Mucosa of rectum (tissue), 2 donors: ENCODE measurements around the gene NME7.

ENCODE experiments used
- H3K27ac ChIP-seq, 2 donors: one replicate each; pipeline ENCODE4 v1.7.0; 2013; ENCODE audit warnings: inconsistent platforms in 2 of 2, low read depth in 2 of 2, low read length in 2 of 2
- H3K27me3 ChIP-seq, 2 donors: one replicate each; pipeline ENCODE4 v1.7.0; 2013; ENCODE audit warnings: low read length in 2 of 2; ENCODE audit not compliant: control insufficient read depth in 2 of 2, insufficient read depth in 2 of 2
- H3K36me3 ChIP-seq, 2 donors: one replicate each; pipeline ENCODE4 v1.7.0; 2013; ENCODE audit warnings: low read length in 2 of 2; ENCODE audit not compliant: control insufficient read depth in 2 of 2, insufficient read depth in 2 of 2
- H3K4me1 ChIP-seq, 2 donors: one replicate each; pipeline ENCODE4 v1.7.0; 2013; ENCODE audit warnings: low read length in 2 of 2, mild to moderate bottlenecking in 1 of 2; ENCODE audit not compliant: control insufficient read depth in 2 of 2, insufficient read depth in 2 of 2
- H3K4me3 ChIP-seq, 2 donors: one replicate each; pipeline ENCODE4 v1.7.0; 2013; ENCODE audit warnings: low read length in 2 of 2
- H3K9ac ChIP-seq, 2 donors: one replicate each; pipeline ENCODE4 v1.7.0; 2013; ENCODE audit warnings: low read length in 2 of 2, low read depth in 1 of 2, mild to moderate bottlenecking in 1 of 2
- H3K9me3 ChIP-seq, 2 donors: one replicate each; pipeline ENCODE4 v1.7.0; 2013; ENCODE audit warnings: low read length in 2 of 2; ENCODE audit not compliant: control insufficient read depth in 2 of 2
- donor health status: healthy.
- donor health status: Normal muscosa, but diverticular disease.

Gene NME7

GRCh38 chr1:169149555-169150286 lies 217.9 kb downstream of the NME7 start:
- Histone ChIP-seq H3K27me3 (no peaks in the 10 kb centered on the region), H3K4me3 (no peak overlapping the region), H3K36me3 (no peaks in the 10 kb centered on the region), H3K27ac (no peak overlapping the region), H3K4me1 (peaks cover 7 to 21% of the 10 kb centered on the region in 2 donors), H3K9ac (no peak overlapping the region), H3K9me3 (no peaks in the 10 kb centered on the region)

DNA sequence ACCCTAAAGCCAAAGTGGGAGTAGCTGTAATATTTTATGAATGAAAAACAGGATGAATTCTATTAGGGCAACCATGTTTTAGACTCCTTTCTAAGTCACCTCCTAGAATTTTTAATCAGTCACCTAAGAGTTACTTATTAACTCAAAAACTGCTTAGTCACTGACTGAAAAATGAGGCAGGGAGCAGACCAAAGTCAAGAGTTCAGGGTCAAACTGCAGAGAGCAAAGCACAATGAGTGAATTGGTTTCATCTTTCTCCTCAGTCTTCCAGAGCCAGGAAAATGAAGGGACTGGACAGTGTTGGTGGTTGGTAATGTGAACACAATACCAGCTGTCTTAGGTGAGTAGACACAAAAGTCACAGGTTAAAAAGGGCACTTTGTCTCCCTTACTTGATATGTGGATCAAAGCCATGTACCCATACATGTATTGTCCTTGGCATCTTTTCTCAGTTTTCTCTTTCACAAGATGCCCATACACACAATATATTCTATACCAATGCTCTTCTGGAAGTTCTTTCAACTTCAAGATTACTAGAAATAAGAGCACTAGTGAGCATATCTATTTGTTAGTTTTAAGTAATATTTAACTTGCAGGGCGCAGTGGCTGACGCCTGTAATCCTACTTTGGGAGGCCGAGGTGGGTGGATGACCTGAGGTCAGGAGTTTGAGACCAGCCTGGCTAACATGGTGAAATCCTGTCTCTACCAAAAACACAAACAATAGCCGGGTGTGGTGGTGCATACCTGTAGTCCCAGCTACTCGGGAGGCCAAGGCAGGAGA lies 218.9 kb downstream of the NME7 start:
- Histone ChIP-seq H3K27ac (no peak overlapping the region), H3K27me3 (no peaks in the 10 kb centered on the region), H3K4me1 (peaks cover 9 to 21% of the 10 kb centered on the region in 2 donors), H3K4me3 (no peak overlapping the region), H3K9ac (no peak overlapping the region), H3K9me3 (no peaks in the 10 kb centered on the region), H3K36me3 (no peaks in the 10 kb centered on the region)

DNA sequence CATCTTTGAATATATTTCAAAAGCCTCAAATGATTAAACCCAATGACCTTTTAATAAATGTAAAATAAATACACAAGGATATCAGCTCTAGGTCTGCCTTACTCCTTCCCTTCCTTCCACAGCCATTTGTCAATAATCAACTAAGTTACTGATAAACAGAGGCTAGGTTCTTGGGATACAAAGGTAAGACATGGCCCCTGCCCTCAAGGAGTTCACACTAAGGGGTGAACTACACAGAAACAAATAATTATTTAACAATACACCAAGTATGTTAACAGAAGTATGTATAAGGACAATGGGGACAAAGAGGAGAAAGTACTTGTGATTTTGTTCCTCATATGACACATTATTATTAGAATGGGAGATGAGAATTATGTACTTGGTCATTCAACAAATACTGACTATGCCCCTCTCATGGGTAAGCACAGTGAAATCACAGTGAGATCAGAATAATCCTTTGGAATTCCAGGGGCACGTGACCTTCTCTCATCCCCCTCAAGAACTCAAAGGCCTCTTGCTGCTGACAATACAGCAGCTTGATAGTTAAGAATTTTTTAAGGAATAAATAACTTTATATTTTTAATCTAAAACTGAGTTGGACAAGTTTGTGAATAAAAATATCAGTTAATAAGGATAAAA lies 220.9 kb downstream of the NME7 start:
- H3K4me3 ChIP-seq = no peak overlapping the region
- H3K36me3 ChIP-seq = no peaks in the 10 kb centered on the region
- H3K27me3 ChIP-seq = no peaks in the 10 kb centered on the region
- H3K27ac ChIP-seq = no peak overlapping the region
- H3K9ac ChIP-seq = no peak overlapping the region
- no peaks in the 10 kb centered on the region for H3K9me3 ChIP-seq
- H3K4me1 ChIP-seq = peaks cover 9 to 21% of the 10 kb centered on the region in 2 donors

- no peaks in the 10 kb centered on the region for H3K9me3 ChIP-seq
- no peak overlapping the region for H3K27ac ChIP-seq
- peaks cover 3 to 7% of the 10 kb centered on the region in 2 donors for H3K4me1 ChIP-seq
- H3K9ac ChIP-seq = no peak overlapping the region
- no peaks in the 10 kb centered on the region for H3K36me3 ChIP-seq
- H3K27me3 ChIP-seq = no peaks in the 10 kb centered on the region
- H3K4me3 ChIP-seq = no peak overlapping the region
Observed at GRCh38 chr1:169144941-169145626, 222.5 kb downstream of the NME7 start.

DNA sequence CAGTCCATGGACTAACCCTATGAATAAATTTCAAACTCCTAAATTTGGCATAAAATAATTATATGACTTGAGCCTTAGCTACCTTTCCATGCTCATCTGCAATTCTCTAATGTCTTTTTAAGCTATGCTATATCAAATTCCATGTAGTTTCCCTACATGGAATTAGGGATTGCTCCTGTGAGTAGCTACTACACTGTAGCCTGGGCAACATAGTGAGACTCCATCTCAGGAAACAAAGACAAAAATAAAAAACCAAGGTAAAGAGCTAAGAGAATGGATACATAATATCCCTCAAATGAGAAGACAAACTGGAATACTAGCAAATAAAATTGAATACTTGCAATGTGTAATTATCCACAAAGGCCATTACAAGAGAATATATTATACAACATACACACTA lies 223.6 kb downstream of the NME7 start:
- Histone ChIP-seq H3K9me3 (no peaks in the 10 kb centered on the region), H3K27ac (no peak overlapping the region), H3K36me3 (no peaks in the 10 kb centered on the region), H3K27me3 (no peaks in the 10 kb centered on the region), H3K4me1 (peaks cover 3 to 6% of the 10 kb centered on the region in 2 donors), H3K4me3 (no peak overlapping the region), H3K9ac (no peak overlapping the region)

GRCh38 chr1:169143346-169143745 lies 224.3 kb downstream of the NME7 start:
- Histone ChIP-seq H3K4me1 (peaks cover 3 to 5% of the 10 kb centered on the region in 2 donors), H3K4me3 (no peak overlapping the region), H3K27me3 (no peaks in the 10 kb centered on the region), H3K36me3 (no peaks in the 10 kb centered on the region), H3K9ac (no peak overlapping the region), H3K9me3 (no peaks in the 10 kb centered on the region), H3K27ac (no peak overlapping the region)

DNA sequence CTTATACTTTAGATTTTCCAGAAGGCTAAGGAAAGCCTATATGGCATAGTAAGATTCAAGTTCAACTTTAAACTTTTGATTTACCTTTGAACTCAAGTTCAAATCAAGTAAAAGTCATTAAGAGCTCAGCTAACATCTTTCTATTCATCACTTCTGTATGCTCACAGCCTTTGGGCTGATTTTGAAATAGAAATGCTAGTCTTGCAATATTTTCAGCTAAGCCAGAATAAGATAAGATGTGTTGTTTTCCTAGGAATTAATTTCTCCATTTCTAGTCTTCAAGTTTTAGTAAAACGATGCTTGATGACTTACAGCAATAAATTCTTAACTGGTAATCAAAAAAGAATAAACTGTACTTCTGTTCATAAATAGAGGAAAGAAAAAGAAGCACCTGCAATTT lies 225.5 kb downstream of the NME7 start:
- Histone ChIP-seq H3K9me3 (no peaks in the 10 kb centered on the region), H3K27ac (no peak overlapping the region), H3K9ac (no peak overlapping the region), H3K4me1 (peaks cover 0 to 3% of the 10 kb centered on the region in 2 donors), H3K27me3 (no peaks in the 10 kb centered on the region), H3K4me3 (no peak overlapping the region), H3K36me3 (no peaks in the 10 kb centered on the region)

DNA sequence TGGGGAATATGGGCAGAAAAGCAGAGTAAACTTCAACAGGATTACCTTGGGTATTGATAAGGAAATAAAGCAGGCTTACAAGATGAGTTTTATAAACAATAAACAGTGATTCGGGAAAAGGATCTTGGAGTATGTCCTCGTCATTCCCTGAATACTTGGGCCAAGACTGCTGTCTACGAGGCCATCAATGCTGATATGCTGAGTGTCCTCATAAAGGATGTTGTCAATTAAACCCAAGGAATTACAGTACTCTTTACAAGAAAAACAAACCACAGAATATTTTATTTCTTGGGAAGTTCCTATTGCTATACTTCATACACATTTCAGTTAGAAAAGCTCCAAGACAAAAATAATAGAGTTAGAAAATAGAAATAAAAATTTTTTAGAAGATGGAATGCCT lies 226.2 kb downstream of the NME7 start:
- Histone ChIP-seq H3K36me3 (no peaks in the 10 kb centered on the region), H3K4me3 (no peak overlapping the region), H3K9ac (no peak overlapping the region), H3K9me3 (no peaks in the 10 kb centered on the region), H3K4me1 (peaks cover 0 to 3% of the 10 kb centered on the region in 2 donors), H3K27me3 (no peaks in the 10 kb centered on the region), H3K27ac (no peak overlapping the region)

- no peaks in the 10 kb centered on the region for H3K27me3 ChIP-seq
- no peaks in the 10 kb centered on the region for H3K4me1 ChIP-seq
Observed at GRCh38 chr1:169138866-169139670, 228.5 kb downstream of the NME7 start.

More at GRCh38 chr1:169138866-169139670, 228.5 kb downstream of the NME7 start:
- H3K9ac ChIP-seq = no peak overlapping the region
- no peak overlapping the region for H3K4me3 ChIP-seq
- H3K9me3 ChIP-seq = no peaks in the 10 kb centered on the region
- H3K27ac ChIP-seq = no peak overlapping the region
- no peaks in the 10 kb centered on the region for H3K36me3 ChIP-seq
